ENCODE data around the gene CYTIP. TPM values are rescaled to one million over a fixed set of nuclear protein-coding genes. Genes with fewer than 3 reads are reported as not detected.

CYTIP gene
- total RNA-seq, 1 experiment from 2014 or later = 1.2 TPM

DNA sequence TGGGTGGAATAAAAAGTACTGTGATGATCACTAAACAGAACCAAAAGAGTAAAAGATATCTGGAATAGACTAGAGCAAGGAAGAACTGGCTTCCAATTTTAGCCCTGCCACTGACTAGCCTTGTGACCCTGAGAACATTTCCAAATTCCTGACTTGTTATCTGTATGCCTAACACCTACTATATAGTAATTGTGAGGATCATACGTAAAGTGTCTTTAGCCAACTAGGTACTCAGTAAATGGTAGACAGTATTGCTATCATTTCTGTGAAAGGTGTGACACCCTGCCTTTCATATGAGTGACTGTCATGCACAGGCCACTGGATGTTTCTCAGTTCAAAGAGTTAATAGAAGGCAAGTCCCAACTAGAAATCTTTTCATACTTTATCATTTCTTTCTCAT lies 29.8 kb downstream of the CYTIP start:
- Mint-ChIP-seq H3K27me3 (ENCODE audit: low read depth) (no peaks in the 10 kb centered on the region; the same call in 1 of the 2 replicates), H3K36me3 (no peaks in the 10 kb centered on the region), H3K4me3 (no peak overlapping the region), H3K4me1 (no peaks in the 10 kb centered on the region), H3K9me3 (no peaks in the 10 kb centered on the region), H3K27ac (no peak overlapping the region)
- ATAC-seq (no peak), DNase-seq (ENCODE audit: low spot score) (no peak)
- ChIA-PET POLR2A (no interaction called here), CTCF (no interaction called here)
- TF ChIP-seq, protein P1, sequence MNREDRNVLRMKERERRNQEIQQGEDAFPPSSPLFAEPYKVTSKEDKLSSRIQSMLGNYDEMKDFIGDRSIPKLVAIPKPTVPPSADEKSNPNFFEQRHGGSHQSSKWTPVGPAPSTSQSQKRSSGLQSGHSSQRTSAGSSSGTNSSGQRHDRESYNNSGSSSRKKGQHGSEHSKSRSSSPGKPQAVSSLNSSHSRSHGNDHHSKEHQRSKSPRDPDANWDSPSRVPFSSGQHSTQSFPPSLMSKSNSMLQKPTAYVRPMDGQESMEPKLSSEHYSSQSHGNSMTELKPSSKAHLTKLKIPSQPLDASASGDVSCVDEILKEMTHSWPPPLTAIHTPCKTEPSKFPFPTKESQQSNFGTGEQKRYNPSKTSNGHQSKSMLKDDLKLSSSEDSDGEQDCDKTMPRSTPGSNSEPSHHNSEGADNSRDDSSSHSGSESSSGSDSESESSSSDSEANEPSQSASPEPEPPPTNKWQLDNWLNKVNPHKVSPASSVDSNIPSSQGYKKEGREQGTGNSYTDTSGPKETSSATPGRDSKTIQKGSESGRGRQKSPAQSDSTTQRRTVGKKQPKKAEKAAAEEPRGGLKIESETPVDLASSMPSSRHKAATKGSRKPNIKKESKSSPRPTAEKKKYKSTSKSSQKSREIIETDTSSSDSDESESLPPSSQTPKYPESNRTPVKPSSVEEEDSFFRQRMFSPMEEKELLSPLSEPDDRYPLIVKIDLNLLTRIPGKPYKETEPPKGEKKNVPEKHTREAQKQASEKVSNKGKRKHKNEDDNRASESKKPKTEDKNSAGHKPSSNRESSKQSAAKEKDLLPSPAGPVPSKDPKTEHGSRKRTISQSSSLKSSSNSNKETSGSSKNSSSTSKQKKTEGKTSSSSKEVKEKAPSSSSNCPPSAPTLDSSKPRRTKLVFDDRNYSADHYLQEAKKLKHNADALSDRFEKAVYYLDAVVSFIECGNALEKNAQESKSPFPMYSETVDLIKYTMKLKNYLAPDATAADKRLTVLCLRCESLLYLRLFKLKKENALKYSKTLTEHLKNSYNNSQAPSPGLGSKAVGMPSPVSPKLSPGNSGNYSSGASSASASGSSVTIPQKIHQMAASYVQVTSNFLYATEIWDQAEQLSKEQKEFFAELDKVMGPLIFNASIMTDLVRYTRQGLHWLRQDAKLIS (CRISPR knock-in tag; IDR thresholded peaks at IDR 0.05; ENCODE audit: borderline replicate concordance) = no peak
- no peak for TF ChIP-seq E2F1 (CRISPR knock-in tag; IDR thresholded peaks at IDR 0.05)
- no peak for TF ChIP-seq E2F5 (CRISPR knock-in tag; IDR thresholded peaks at IDR 0.05)
- TF ChIP-seq GRHL2 (CRISPR knock-in tag; IDR thresholded peaks at IDR 0.05; ENCODE audit: insufficient replicate concordance, severe bottlenecking) = no peak
- TF ChIP-seq JUN (CRISPR knock-in tag; IDR thresholded peaks at IDR 0.05) = no peak
- no peak for TF ChIP-seq CDX4 (CRISPR knock-in tag; IDR thresholded peaks at IDR 0.05; ENCODE audit: borderline replicate concordance)
- TF ChIP-seq, protein P2, sequence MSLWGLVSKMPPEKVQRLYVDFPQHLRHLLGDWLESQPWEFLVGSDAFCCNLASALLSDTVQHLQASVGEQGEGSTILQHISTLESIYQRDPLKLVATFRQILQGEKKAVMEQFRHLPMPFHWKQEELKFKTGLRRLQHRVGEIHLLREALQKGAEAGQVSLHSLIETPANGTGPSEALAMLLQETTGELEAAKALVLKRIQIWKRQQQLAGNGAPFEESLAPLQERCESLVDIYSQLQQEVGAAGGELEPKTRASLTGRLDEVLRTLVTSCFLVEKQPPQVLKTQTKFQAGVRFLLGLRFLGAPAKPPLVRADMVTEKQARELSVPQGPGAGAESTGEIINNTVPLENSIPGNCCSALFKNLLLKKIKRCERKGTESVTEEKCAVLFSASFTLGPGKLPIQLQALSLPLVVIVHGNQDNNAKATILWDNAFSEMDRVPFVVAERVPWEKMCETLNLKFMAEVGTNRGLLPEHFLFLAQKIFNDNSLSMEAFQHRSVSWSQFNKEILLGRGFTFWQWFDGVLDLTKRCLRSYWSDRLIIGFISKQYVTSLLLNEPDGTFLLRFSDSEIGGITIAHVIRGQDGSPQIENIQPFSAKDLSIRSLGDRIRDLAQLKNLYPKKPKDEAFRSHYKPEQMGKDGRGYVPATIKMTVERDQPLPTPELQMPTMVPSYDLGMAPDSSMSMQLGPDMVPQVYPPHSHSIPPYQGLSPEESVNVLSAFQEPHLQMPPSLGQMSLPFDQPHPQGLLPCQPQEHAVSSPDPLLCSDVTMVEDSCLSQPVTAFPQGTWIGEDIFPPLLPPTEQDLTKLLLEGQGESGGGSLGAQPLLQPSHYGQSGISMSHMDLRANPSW (CRISPR knock-in tag; conservative IDR thresholded peaks at IDR 0.05; ENCODE audit: low read depth) = no peak
- no peak for TF ChIP-seq ATF6 (CRISPR knock-in tag; IDR thresholded peaks at IDR 0.05)
- TF ChIP-seq PRDM15 (CRISPR knock-in tag; IDR thresholded peaks at IDR 0.05) = no peak
- no peak for TF ChIP-seq PRRX2 (CRISPR knock-in tag; IDR thresholded peaks at IDR 0.05)
- no peak for TF ChIP-seq TEAD4 (CRISPR knock-in tag; IDR thresholded peaks at IDR 0.05)
- no peak for TF ChIP-seq ZSCAN18 (CRISPR knock-in tag; IDR thresholded peaks at IDR 0.05)
- TF ChIP-seq, protein P3, sequence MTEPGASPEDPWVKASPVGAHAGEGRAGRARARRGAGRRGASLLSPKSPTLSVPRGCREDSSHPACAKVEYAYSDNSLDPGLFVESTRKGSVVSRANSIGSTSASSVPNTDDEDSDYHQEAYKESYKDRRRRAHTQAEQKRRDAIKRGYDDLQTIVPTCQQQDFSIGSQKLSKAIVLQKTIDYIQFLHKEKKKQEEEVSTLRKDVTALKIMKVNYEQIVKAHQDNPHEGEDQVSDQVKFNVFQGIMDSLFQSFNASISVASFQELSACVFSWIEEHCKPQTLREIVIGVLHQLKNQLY (CRISPR knock-in tag; IDR thresholded peaks at IDR 0.05) = no peak
- TF ChIP-seq ZNF263 (CRISPR knock-in tag; IDR thresholded peaks at IDR 0.05; ENCODE audit: low read depth) = no peak
- TF ChIP-seq NFE2L1 (CRISPR knock-in tag; IDR thresholded peaks at IDR 0.05) = no peak
- TF ChIP-seq, protein P4, sequence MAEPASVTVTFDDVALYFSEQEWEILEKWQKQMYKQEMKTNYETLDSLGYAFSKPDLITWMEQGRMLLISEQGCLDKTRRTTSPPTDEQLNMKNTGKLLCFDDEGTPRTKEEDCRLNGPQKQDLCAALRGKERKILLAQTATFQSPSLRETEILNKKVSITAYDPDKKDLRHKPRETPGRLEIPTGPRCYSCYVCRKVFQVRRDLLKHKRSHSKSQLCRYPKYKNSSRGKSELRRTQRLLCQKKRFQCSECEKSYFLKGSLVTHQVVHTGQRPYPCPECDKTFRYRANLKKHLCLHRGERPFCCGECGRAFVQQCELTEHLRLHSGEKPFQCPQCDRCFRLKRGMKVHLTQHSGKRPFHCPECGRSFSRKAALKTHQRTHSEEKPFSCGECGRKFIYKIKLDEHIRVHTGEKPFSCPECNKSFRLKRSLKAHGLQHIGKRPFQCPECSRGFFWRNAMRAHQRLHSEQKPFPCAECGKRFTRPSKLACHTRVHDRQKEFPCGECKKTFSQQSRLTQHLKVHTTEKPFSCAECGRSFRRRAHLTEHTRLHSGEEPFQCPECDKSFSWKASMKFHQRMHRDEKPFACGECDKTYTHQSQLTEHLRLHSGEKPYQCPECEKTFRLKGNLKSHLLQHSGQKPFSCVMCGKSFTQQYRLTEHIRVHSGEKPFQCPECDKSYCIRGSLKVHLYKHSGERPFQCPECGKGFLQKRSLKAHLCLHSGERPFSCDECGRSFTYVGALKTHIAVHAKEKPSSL (CRISPR knock-in tag; conservative IDR thresholded peaks at IDR 0.05) = no peak
